Measurements from ENCODE around the gene RERE. TPM values are rescaled to one million over a fixed set of nuclear protein-coding genes. Genes with fewer than 3 reads are reported as not detected.

The RERE gene
- total and polyA plus RNA-seq, 2 experiments from 2014 or later, result 39.8 to 62.8 TPM

GRCh38 chr1:8754247-8754650 is 63.2 kb downstream of the RERE start:
- H3K36me3 ChIP-seq (replicated peaks; ENCODE audit: insufficient read depth, low read depth), result no peaks in the 10 kb centered on the region
- no peak overlapping the region for H2AFZ ChIP-seq
- 75% methylated on average over 1 of the region's 1 CpG for WGBS (ENCODE audit: low lambda C conversion rate, missing lambda C conversion rate)
- H3K4me2 ChIP-seq, result no peak overlapping the region
- no peak overlapping the region for H3K27ac ChIP-seq
- DNase-seq (ENCODE audit: low spot score), result no peak
- TF ChIP-seq EZH2phosphoT487 (IDR thresholded peaks at IDR 0.05; ENCODE audit: low read depth, severe bottlenecking, unreplicated experiment) (no peak), EZH2 (IDR thresholded peaks at IDR 0.05; ENCODE audit: borderline replicate concordance) (no peak), CTCF (IDR thresholded peaks at IDR 0.05; ENCODE audit: poor library complexity) (no peak)
- H3K9me2 ChIP-seq (replicated peaks; ENCODE audit: insufficient read depth), result no peaks in the 10 kb centered on the region
- H3K9me3 ChIP-seq (ENCODE audit: low read depth), result no peaks in the 10 kb centered on the region
- H3K4me1 ChIP-seq (ENCODE audit: insufficient read depth), result no peaks in the 10 kb centered on the region
- H4K20me1 ChIP-seq (ENCODE audit: insufficient read depth, poor library complexity, severe bottlenecking), result peaks cover 4% of the 10 kb centered on the region
- no peaks in the 10 kb centered on the region for H3K27me3 ChIP-seq
- H3K79me2 ChIP-seq, result peaks cover 89% of the 10 kb centered on the region
- no peak overlapping the region for H3K4me3 ChIP-seq

DNA sequence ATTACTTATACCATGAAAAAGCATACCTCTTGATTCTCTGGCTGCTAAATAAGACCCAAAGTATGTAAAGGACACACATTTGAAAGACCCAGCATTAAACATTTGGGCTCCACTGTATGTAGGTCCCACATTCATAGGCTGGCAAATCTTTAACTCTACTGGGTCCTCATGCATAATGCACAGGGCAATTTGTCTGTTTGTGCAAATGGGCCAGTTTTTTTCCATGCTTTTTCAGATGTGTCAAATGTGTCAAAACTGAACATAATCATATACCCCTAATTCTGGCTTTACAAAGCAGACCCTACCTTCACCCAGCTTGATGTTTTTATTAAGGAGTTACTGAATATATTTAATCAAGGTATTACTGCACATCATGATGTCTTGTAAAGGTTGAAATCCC is 63.7 kb downstream of the RERE start:
- TF ChIP-seq EZH2phosphoT487 (IDR thresholded peaks at IDR 0.05; ENCODE audit: low read depth, severe bottlenecking, unreplicated experiment) (no peak), EZH2 (IDR thresholded peaks at IDR 0.05; ENCODE audit: borderline replicate concordance) (no peak), CTCF (IDR thresholded peaks at IDR 0.05; ENCODE audit: poor library complexity) (no peak)
- Histone ChIP-seq H3K36me3 (replicated peaks; ENCODE audit: insufficient read depth, low read depth) (no peaks in the 10 kb centered on the region), H3K9me2 (replicated peaks; ENCODE audit: insufficient read depth) (no peaks in the 10 kb centered on the region), H3K4me1 (ENCODE audit: insufficient read depth) (no peaks in the 10 kb centered on the region), H3K79me2 (peaks cover 89% of the 10 kb centered on the region), H2AFZ (no peak overlapping the region), H3K9me3 (ENCODE audit: low read depth) (no peaks in the 10 kb centered on the region), H3K27me3 (no peaks in the 10 kb centered on the region), H3K4me3 (no peak overlapping the region), H4K20me1 (ENCODE audit: insufficient read depth, poor library complexity, severe bottlenecking) (peaks cover 7% of the 10 kb centered on the region), H3K27ac (no peak overlapping the region), H3K4me2 (no peak overlapping the region)
- no peak for DNase-seq (ENCODE audit: low spot score)

- Histone ChIP-seq H3K27me3 (no peaks in the 10 kb centered on the region), H3K4me1 (ENCODE audit: insufficient read depth) (no peaks in the 10 kb centered on the region), H3K9me2 (replicated peaks; ENCODE audit: insufficient read depth) (no peaks in the 10 kb centered on the region), H3K9me3 (ENCODE audit: low read depth) (no peaks in the 10 kb centered on the region), H3K36me3 (replicated peaks; ENCODE audit: insufficient read depth, low read depth) (no peaks in the 10 kb centered on the region), H3K4me2 (no peak overlapping the region), H2AFZ (no peak overlapping the region), H3K79me2 (peaks cover 89% of the 10 kb centered on the region), H3K4me3 (no peak overlapping the region), H3K27ac (no peak overlapping the region), H4K20me1 (ENCODE audit: insufficient read depth, poor library complexity, severe bottlenecking) (peaks cover 10% of the 10 kb centered on the region)
- WGBS (ENCODE audit: low lambda C conversion rate, missing lambda C conversion rate), result 95% methylated on average over 6 of the region's 6 CpGs
- DNase-seq (ENCODE audit: low spot score), result no peak
- no peak for TF ChIP-seq EZH2 (IDR thresholded peaks at IDR 0.05; ENCODE audit: borderline replicate concordance)
- TF ChIP-seq EZH2phosphoT487 (IDR thresholded peaks at IDR 0.05; ENCODE audit: low read depth, severe bottlenecking, unreplicated experiment), result no peak
Observed at GRCh38 chr1:8752921-8753713, 64.3 kb downstream of the RERE start.

DNA sequence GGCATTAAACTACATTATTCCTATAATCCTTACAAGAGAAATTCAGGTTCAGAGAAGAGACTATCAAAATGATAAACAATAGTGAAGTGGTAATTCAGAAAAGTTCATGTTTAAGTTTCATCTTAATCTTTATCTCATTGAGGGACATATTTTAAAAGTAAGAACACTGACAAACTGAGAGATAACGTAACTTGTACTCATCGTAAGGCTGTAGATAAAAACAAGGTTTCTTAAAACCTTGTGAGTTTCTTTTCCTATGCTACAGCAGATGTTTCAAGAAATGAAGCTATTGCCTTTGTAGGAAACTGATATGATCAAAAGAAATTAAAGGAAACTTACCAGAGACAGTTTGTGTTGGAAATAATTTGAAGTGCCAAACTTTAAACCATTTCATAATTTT is 65.0 kb downstream of the RERE start:
- DNase-seq (ENCODE audit: low spot score), result no peak
- Histone ChIP-seq H3K4me1 (ENCODE audit: insufficient read depth) (no peaks in the 10 kb centered on the region), H3K4me2 (no peak overlapping the region), H3K9me3 (ENCODE audit: low read depth) (no peaks in the 10 kb centered on the region), H2AFZ (no peak overlapping the region), H3K27me3 (no peaks in the 10 kb centered on the region), H4K20me1 (ENCODE audit: insufficient read depth, poor library complexity, severe bottlenecking) (peaks cover 10% of the 10 kb centered on the region), H3K27ac (no peak overlapping the region), H3K9me2 (replicated peaks; ENCODE audit: insufficient read depth) (no peaks in the 10 kb centered on the region), H3K4me3 (no peak overlapping the region), H3K36me3 (replicated peaks; ENCODE audit: insufficient read depth, low read depth) (no peaks in the 10 kb centered on the region), H3K79me2 (peaks cover 90% of the 10 kb centered on the region)
- no peak for TF ChIP-seq EZH2 (IDR thresholded peaks at IDR 0.05; ENCODE audit: borderline replicate concordance)
- no peak for TF ChIP-seq CTCF (IDR thresholded peaks at IDR 0.05; ENCODE audit: poor library complexity)
- no peak for TF ChIP-seq EZH2phosphoT487 (IDR thresholded peaks at IDR 0.05; ENCODE audit: low read depth, severe bottlenecking, unreplicated experiment)
- WGBS (ENCODE audit: low lambda C conversion rate, missing lambda C conversion rate), result 74% methylated on average over 2 of the region's 2 CpGs

Measured in hepatocyte (in vitro differentiated cells).